DMS153 (cell line): ENCODE results near the gene GPD1.
A peak's percentile ranks its signal among the peaks of the same experiment; 100 is the strongest.

Source experiments
- DNase-seq: peaks from one replicate; lab custom pipeline; 2025; lab: John Stamatoyannopoulos, UW

GPD1 gene

DNA sequence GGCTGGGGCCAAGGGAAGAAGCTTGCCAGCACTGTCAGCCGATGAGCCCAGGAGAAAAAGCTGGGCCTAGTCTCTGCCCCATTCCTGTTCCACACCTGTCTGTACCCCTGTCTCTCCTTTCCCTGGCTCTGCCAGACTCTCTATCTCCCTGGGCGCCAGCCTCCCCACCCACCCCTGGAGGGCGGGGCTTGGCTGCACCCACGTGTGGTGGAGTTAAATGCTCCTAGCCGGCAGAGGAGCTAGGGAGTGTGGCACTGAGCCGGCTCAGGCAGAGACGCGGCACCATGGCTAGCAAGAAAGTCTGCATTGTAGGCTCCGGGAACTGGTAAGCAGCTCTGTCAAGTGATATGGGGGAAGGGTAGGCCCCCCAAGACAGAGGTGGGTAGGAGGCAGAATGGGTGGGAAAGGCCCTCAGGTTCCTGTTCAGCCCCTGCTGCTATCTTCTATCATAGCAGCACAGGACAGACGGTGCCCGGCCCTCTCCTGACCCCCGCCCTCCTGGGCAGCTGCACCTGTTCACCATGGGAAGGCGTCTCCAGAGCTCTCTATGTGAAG, at the start of gene GPD1:
Gene GPD1, plus strand, starts transcription at position 242 of the 555 bp plus-strand sequence. Its CDS starts 43 bp downstream, at position 285.
- peak; percentile 58 for DNase-seq

DNA sequence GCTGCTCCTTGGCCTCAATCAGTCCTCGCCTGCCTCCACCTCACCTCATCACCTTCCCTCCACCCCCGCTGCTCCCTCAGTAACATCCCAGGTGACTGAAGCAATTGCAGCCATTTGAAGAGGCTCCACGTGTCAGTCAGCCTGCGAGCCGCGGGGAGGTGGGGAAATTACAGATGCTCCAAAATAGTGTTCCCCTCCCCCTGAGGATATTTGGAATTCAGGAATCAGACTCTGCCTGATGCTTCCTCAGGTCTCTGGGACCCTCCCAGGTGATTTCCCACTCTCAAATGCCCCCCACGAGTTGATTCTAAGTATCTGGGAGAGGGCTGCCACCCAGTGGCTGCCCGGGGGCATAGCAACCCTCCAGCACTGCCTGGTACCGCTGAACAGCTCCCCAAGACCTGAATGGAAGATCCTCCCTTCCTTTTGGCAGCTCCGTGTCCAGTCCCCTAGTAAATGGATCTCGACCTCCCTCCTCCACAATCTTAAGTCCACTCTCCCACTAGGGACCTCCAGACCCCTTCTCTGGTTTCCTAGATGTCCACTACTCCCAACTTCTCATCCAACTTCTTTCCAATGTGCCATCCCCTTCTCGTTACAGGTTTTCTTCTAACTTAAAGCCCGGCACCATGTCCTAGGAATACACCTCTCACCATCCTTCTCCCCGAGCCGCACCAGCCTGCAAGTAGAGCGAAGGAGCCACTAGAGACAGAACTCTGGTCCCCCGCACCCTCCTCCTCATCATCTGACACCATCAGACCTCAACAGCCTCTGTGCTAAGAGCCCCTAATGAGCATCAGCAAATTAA, 47.8 kb upstream of the GPD1 start:
- DNase-seq, result no peak

DNA sequence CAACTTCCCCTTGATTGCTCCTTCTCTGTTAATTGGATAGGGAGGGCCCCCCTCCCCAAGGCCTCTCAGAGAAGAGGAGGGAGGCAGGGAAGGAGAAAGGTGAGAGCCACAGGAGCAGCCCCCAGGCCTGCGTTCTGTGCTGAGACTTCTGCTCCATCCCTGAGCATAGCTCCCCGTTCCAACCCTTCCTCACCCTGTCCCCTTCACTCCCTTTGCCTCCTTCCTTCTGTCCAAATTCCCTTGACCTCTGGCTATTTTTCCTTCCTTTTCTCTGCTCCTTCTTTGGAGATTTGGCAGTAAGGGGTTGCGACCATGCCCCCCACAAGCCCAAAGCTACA, 47.2 kb upstream of the GPD1 start:
- DNase-seq, result no peak

DNA sequence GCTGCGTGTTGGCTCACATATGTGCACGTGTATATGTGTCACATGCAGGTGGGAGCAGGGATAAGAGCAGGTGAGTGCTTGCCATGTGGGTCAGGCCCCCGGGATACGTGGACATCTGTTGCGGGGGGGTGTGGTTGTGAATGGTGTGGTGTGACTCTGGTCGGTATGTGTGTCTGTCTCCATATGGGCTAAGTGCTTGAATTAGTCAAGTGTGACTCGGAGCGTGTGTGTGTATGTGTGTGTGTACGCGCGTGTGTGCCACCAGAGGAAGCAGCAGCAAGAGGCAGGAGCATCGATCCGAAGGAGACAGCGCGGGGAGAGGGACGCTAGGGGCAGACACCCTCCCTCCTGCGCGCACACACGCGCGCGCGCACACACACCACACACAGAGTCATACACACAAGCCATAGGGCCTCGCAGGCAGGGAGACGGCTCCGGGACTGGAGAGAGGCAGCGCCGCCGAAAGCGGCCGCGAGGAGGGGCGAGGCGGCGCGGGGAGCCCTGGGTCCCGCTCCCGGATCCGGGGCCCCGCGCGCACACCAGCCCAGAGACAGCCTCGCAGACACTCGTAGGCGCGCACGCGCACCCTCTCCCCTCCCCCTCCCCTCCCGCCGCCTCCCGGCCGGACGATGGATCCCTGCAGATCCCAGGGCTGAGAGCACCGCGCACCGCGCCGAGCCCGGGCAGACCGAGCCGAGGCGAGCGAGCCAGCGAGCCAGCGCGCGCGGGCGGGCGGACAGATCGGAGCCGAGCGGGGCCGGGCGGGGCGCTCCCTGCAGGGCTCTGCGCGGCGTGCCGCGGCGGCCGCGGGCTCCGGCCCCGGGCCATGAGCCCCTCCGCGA, 46.6 kb upstream of the GPD1 start, which contains the start of gene ASIC1:
Gene ASIC1, plus strand, starts transcription at position 597 of the 842 bp plus-strand sequence. CDS start 1,171 bp downstream, outside the sequence.
- DNase-seq, result peak; percentile 8

DNA sequence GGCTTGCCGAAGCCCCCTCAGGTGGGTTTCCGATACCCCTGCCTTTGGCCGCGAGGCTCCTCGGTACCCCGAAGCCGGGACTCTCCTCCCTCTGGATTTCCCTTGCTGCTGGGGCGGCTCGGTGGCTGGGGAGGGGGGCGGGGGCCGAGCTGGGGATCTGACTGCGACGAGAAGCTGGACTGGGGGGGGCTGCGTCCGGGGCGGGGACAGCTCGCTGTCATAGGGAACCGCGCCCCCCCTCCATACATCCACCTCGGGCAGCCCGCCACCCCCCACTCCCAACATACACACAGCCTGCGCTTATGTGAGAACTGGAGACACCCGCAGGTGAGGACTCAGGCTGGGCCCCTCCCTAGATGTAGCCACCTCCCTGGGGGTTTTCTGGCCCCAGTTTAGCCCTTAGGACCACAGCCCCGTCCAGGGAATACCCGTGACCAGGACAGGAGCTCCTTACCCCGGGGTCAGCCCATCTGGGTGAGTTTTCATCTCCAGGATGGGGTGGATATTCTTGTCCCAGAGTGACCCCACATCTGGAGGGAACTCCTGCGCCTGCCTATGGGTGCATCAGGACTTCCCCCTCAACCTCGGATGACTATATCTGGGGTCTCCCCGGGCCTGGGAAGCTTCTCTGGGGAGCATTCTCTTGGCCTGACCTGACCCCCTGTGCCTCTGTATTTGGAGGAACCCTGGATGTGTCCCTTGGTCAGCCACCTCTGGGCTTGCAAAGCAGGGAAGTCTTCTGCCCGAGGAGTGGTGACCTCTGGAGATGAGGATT, 45.7 kb upstream of the GPD1 start:
- no peak for DNase-seq

DNA sequence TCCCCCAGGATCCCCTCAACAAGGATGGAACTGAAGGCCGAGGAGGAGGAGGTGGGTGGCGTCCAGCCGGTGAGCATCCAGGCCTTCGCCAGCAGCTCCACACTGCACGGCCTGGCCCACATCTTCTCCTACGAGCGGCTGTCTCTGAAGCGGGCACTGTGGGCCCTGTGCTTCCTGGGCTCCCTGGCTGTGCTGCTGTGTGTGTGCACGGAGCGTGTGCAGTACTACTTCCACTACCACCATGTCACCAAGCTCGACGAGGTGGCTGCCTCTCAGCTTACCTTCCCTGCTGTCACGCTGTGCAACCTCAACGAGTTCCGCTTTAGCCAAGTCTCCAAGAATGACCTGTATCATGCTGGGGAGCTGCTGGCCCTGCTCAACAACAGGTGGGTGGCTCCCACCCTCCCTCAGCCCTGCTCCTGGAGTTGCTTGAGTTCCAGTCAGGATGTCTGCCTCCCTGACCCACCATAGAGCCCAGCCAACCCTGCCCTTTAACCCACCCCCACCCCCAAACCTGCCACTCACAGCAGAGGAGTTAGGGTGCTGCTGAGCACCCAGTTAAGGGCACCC, 45.0 kb upstream of the GPD1 start:
- no peak for DNase-seq

DNA sequence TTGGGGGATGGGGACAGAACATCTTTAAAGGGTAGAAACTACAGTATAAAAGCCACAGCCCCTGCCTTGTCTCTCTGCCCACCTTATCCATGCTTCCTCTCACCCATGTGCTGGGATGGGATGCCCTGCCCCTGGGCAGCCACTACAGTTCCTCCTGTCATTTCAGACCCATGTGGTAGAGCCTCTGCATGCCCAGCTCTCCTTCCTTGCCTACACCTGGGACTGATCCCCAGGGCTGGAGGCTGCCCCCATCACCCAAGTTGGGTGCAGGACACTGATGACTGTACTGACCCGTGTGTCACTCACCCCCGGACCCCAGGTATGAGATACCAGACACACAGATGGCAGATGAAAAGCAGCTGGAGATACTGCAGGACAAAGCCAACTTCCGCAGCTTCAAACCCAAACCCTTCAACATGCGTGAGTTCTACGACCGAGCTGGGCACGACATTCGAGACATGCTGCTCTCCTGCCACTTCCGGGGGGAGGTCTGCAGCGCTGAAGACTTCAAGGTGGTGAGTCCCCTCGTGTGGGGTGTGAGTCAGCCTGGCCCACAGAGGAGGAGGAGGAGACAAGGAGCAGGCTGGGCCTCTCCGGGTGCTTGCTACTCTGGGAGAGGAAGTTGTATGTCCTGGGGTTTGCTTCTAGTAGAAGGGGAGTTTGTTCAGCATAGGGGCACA, 44.2 kb upstream of the GPD1 start:
- no peak for DNase-seq

DNA sequence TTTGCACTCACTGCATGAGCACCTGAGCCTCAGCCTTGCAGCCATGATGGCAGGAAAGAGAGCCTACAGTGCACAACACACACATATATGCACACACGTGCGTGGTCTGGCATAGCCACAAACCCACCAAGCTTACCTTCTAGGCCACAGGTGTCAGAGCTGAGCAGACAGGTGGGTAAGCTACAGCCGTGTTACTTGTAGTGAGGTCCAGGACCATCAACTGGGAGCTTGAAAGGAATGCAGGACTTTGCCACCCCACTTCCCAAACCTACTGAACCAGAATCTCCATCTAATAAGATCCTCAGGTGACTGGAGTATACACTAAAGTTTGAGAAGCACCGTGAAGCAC, 43.7 kb upstream of the GPD1 start:
- no peak for DNase-seq

DNA sequence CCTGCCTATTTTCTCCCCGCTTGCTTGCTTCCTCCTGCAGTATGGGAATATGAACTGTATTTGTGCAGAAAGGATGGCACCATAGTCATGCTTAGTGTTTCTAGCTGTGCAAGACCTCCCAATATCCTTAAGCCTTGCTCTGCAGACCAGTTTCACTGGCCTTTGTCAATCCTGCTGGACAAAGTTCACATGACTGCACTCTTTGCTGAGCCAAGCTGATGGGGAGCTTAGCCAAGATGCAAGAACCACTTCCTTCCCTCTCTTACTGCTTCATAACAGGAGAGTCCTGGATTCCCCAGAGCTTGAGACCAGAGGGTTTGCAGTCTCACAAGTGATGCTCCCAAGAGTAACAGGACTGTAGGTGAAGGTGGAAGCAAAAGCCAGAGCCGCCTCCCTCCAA, 42.6 kb upstream of the GPD1 start:
- no peak for DNase-seq

DNA sequence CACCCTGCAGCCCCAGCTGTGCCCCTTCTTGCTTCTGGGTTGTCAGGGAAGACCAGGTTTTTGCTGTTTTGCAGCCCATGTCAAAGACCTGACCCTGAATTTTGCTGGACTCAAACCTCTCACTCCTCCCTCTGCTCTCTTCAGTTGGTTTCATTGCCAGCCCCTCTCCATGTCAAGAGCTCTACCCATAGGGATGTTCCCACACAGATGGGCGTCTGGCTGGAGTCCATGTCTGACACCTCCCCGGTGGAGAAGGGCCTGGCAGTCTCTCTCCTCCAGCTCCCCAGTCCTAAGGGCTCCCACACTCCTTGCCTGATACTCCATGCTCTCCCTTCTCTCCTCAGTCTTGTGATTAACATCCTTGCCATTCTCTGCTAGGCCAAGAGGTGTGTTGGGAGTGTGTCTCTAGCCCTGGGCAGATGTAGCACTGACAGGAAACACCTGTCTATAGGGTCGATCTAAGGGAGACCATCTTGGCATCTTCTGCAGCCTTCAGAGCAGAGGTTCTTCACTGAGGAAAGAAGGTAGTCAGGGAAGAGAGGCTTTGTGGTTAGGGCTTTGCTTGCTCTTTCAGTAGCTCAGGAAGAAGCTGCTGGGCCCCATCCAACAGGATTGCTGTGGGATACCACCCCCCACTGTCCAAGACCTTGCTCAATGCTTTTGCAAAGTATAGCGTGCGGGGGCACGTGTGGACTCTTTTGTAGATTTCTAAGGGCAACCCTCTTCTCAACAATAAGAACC, 41.7 kb upstream of the GPD1 start:
- no peak for DNase-seq

DNA sequence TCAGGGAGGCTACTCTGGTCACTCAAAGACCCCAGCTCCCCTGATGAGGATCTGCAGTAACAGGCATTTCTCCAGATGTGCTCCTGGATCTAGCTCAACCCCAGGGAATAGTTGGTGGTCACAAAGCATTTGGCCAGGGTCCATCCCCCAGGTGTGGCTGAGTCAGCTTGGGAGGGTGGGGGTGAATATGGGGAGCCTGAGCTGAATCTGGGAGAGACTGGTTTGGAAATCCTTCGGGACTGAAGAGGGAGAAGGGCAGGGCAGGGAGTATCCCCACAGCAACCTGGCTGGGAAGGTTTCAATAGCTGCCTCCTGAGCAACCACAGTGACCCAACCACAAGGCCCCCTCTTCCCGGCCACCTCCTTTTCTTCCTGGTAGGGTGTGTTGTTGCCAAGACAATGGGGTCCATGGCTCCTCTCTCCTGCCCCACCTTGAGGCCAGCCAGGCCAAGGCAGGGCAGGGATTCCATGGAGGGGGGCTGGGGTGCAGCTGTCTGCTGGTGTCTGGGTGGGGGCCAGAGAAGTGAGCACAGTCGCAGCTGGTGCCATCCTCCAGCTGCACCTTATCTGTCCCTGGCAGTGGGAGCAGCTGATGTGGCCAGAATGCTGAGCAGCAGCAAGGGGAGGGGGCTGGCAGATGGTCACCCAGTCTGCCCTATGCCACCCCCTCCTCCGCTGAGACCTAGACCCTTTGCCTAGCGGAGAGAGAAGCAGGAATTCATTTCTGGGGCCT, 40.9 kb upstream of the GPD1 start:
- DNase-seq, result no peak

DNA sequence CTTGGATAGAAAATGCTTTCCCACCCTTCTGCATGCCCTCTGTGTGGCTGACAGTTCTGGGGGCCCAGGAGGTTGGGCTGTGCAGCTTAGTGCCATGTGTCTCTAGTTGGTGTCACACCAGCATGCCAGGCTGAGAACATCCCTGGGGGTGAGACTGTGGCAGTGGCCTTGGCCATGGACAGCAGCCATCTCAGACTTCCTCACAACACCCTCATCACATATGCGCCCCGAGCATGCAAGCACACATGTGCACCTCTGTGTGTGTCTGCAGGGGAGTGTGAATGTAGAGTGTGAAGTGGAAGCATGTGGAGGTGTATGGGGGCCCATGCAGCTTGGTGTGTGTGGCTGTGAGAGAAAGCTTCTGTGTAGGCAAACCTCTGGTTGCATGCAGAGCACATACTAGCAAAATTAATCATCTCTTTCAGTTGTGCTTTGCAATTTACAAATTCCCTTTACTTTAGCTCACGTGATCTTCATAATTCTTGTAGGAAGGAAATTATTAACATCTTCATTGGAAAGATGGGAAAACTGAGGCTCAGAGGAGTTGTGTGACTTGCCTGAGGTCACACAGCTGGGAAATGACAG, 38.0 kb upstream of the GPD1 start:
- no peak for DNase-seq

DNA sequence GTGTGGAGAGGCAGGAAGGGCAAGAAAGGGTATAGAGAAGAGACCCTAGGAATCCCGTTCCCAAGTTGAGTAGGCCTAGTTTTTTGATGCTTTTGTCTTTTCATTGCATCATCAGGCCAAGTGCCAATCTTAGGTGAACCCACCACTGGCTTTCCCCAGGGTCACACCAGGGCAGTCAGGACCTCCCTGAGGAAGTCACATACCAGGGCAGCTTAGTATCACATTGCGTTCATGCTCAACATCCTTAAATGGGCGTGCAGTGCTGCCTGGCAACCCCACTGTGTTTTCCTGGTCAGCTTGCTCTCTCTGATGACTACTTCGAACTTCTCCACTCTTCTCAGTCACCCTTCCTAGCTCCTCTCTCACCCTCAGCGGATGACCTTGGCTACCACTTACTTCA, 37.4 kb upstream of the GPD1 start:
- no peak for DNase-seq

DNA sequence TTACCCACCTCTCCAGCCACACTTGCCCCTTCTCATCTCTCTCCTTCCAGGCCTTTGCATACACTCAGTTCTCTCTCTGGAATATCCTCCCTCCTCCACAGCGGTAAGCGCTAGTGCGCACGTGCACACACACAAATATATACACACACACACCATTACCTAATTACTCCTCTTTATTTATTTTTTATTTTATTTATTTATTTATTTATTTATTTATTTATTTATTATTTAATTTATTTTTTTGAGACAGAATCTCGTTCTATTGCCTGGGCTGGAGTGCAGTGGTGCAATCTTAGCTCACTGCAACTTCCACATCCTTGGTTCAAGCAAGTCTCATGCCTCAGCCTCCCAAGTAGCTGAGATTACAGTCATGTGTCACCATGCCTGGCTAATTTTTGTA, 34.7 kb upstream of the GPD1 start:
- no peak for DNase-seq

DNA sequence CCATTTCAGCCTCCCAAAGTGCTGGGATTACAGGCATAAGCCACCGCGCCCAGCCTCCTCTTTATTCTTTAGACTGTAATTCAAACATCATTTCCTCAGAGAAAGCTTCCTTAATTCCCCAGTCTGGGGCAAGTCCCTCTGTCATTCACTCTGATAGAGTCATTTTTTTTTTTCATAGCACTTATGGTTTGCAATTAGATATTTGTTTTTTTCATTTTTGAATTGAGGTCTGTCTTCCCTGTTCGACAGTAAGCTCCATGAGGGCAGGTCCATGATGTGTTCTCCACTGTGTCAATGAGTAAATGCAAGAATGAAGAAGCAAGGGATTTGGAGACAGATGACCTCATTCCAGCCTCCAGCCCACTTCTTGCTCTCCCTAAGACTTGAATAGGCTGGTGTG, 34.3 kb upstream of the GPD1 start:
- DNase-seq, result no peak

DNA sequence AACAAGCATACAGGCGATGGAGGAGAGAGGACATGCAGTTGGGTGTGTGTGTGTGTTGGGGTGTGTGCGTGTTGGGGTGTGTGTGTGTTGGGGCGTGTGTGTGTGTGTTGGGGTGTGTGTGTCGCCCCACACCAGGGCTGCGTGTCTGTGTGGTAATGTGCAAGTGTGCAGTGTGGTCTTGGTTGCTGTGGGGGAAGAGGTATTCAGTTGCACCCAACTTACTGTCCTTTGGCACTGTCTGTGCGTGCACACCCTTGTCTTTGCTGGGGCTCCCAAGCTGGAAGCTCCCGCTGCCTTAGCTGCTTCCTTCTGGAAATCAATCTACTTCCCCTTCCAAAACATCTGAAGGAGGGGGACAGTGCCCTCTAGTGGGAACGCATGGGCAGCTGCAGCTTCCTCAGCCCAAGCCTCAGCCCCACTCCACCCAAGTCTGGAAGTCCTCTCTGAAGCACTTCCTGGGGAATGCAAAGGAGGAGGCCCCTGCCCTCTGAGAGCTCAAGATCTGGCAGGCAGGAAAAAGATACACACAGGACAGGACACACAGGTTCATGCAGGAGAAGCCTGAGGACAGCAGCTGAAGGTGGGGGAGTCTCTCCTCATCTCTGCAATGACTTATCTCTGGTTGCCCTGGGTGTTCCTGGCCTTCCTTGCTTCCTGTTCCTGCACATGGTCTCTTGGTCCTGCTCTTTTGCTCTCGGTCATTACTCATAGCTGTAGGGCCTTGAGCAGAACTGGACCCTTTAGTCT, 33.3 kb upstream of the GPD1 start:
- DNase-seq, result peak; percentile 52

DNA sequence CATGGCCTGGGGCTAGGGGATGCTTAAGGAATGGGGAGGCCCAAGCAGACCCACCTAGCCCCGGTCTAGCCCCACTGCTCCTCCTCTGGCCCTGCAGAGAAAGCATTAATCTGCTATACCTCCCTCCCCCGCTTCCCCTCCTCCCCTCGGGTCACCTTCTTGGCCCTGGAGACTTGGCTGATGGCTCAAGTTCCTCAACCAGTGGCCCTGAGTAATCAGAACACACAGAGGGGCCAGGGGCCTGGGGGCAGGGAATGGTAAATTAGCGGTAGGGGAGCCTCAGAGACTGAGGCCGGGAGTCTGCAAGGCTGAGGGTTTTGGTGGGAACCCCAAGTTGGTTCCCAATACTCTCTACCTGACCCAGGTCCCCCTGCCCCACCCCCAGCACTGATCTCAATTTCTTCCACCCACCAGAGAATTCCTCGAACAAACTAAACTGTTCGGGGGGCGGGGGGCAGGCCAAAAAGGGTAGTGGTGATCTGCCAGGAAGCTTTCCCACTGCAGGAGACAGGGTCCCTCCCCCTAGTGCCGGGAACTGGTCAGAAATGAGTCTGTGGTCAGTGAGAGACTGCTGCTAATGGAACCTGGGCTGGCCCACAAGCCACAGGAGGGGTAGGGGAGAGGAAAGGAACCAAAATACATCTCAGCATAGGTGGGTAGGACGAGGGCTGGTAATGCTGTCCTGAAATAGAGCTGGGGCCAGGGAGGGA, 31.5 kb upstream of the GPD1 start:
- no peak for DNase-seq

DNA sequence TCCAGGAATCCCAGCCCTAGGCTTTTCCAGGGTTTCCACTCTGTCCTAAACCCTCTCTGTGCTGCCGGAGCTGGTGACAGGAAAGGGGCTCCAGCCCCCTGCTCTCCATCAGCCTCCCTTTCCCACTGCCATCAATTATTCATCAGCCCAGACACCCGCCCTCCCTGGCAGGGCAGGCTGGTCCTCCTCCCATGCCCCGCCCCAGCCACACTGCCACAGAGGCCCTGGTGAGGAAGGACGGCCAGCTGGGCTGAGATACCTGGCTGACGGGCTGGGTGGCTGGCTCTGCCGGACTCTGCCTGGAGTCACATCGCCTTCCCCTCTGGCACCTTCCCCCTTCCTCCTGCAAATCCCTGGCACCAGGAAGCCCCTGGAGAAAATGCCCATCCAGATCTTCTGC, 30.6 kb upstream of the GPD1 start:
- no peak for DNase-seq
